Spleen (tissue), 7 donors: ENCODE data around the gene GRM8.

ENCODE experiments used
- CTCF ChIP-seq, 11 experiments: fragments of 200-600 bp in 7 of 11; fragments of 450-650 bp in 4 of 11; sonication (generic) in 4 of 11; IDR thresholded peaks in 8 of 11; conservative IDR thresholded peaks in 3 of 11; 1 replicate in 7 of 11; 2 replicates in 4 of 11; pipeline versions ENCODE4 v1.4.0 to v1.8.0; 2016 to 2021; ENCODE audit warnings: antibody characterized with exemption in 11 of 11, inconsistent platforms in 4 of 11, mild to moderate bottlenecking in 1 of 11
- POLR2AphosphoS5 ChIP-seq, 3 donors: sonication (generic); formaldehyde crosslinking; IDR thresholded peaks; one replicate each; pipeline ENCODE4 v1.5.1; 2017; ENCODE audit warnings: antibody characterized with exemption in 3 of 3
- donor health status: DM: no; HTN: no; CAD: no; lungs with moderate emphysema.
- donor health status: DM: no; HTN: no; CAD: no.
- donor health status: DM: no; HTN: no; CAD: no.

GRCh38 chr7:127177156-127177555 lies 75.6 kb downstream of the GRM8 start:
- TF ChIP-seq CTCF (IDR thresholded peaks at IDR 0.05 in 8 of 11, conservative IDR thresholded peaks at IDR 0.05 in 3 of 11) (no peak), POLR2AphosphoS5 (IDR thresholded peaks at IDR 0.05) (no peak)
